HuH-7.5 (cell line): ENCODE results near the gene ZNF136.

Experiments used
- DNase-seq: peaks from one replicate; pipeline ENCODE4 v3.0.0; 2011; ENCODE audit warnings: low spot score

ZNF136 gene

DNA sequence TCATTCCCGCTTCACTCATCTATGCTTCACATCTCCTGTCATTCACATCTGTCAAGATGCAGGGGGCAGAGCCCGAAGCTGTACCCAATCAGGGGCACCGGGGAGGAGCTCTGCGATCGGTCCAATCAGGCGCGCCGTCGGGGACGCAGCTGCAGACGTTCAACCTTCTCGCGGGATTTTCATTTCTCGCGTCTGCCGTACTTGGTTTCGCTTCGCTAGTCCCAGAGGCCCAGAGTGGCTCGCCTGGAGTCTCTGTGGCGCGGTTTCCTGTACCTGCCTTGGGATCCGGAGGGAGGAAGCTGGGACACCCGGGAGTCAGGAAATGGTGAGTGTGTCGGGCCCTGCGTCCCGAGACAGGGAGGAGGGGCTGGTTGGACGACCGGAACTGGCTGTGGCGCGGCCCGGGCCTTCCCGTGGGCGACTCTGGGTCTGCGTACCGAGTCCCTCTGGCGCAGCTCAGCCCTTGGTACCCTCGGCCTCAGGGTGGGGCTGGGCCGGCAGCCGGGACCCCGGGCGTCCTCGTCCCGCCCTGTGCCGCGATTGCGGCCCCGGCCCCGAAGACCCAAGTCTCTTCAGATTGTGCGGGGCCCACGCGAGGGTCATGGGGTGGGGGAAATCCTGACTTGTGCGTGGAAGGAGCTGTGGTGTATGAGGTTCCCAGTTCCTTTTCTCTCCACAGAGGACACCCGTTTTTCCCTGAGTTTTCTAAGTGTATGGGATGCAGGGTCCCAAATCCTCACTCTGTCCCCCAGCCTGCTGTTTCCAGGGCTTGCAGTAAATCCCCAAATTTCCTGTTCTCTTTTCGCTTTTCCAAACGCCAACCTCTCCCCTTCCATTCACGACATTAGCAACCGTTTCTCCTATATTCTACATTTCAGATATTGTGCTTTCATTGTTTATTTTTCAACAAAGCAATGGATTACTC, at the start of gene ZNF136:
TSS of gene ZNF136 (plus strand) at position 215 of the 925 bp plus-strand sequence. CDS start at position 323, 108 bp downstream.
- DNase-seq = peak; percentile 97

DNA sequence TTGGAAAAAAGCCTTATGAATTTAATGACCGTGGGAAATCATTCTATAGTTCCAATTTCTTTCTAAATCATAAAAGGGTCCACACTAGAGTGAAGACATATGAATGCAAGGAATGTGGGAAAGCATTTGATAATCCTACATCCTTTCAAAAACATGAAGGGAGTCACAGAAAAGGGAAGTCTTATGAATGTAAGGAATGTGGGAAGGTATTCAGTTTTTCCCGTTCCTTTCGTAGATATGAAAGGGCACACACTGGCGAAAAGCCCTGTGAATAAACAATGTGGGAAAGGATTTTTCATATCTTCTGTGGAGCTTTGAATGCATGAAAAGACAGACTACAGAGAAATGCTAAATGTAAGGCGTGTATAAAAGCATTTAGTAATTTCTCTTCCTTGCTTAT, 49.8 kb upstream of the ZNF136 start:
- DNase-seq = no peak

DNA sequence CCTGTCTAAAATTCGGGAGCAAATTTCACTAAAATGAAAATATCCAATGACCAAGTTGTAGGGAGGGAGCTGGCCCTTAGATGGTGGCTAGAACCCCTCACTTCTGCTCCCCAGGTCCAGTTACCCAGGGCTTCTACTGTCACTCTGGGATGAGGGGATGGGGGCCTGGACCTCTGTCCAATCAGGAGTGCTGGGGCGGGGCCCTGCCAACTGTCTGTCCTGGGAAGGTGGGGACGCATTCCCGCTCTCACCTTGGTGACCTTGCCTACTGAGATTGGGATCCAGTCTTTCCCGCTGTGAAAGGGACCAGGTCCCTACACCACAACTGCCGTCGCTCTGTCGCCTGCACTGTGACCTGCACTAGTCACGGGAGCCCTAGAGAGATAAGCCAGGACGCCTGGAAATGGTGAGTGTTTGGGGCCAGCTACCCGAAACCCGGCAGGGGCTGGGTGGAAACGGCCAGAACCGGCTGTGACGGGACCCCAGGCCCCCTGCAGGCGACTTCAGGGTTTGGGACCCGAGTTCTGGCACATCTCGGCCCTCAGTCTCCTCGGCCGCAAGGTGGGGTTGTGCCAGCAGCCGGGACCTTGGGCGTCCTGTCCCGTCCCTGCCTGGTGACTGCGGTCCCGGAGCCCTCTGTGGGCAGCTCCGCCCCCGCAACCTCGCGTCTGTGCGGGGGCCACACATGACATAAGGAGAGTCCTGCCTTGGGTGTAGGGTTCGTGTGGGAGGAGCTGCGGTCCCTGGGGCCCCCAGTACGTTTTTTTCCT, 45.5 kb upstream of the ZNF136 start:
- DNase-seq = no peak

DNA sequence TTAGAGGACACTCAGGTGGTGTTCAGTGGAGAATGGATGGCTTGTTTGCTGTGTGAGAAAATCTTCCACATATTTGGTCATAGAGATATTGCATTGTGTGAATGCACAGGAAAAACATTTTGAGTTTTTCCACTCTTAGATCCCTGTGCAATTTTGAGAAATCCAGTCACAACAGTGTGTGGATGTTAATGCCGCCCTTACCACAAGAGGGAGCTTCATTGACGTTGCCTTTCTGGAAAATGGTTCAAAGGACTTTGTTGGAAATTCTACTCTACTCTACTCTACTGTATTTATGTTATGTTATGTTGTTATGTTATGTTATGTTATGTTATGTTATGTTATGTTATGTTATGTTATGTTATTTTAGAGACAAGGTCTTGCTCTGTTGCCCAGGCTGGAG, 36.2 kb upstream of the ZNF136 start:
- peak; percentile 22 for DNase-seq

DNA sequence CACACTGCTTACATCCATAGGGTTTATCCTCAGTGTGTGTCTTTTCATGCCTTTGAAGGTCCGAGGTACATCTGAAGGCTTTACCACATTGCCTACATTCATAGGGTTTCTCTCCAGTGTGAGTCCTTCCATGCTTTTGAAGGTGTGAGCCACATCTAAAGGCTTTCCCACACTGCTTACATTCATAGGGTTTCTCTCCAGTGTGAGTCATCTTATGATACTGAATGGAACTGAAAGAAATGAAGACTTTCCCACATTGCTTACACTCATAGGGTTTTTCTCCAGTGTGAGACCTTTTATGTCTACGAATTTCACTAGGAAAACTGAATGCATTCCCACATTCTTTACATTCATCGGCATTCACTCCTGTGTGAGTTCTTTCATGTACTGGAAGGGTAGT, 29.8 kb upstream of the ZNF136 start:
- no peak for DNase-seq

DNA sequence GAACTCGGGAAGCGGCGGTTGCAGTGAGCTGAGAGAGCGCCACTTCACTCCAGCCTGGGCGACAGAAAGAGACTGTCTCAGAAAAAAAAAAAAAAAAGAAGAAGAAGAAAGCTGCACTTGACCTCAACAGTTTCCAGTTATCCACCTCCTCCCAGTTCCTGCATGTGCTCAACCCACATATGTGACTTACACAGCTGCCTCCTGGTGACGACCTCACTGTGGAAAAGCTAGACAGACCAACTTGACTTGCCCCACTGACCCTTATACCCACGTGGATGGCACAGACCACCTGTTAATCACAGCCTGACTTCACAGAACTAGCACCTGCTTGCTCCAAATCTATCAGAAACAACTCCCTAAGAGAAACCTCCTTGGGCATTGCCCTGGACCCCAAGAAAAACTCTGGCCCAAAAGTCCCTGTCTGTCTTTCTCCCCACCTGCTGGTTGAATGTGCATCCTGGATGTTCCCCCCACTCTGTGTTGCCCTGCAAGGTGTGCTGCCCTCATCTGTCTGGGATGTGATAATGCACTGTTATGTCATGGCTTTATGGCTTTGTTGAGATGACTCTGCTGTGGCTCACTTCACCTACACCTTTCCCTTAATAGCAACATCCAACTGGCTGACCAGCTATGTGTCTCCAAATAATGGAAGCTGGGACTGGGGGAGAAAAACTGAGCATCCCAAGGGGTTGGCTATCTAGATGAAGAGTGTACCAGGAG, 25.5 kb upstream of the ZNF136 start:
- DNase-seq = no peak

DNA sequence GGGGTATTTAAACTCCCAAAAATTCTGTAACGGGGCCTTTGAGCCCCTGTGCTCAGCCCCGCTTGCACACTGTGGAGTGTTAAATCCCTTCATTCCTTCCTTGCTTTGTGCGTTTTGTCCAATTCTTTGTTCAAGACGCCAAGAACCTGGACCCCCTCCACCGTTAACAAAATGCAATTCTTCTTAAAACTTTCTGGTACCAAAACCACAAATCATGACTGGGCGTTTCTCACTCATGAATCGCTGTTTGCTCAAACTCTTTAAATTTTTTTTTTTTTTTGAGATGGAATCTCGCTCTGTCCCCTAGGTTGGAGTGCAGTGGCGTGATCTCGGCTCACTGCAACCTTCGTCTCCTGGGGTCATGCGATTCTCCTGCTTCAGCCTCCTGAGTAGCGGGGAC, 23.6 kb upstream of the ZNF136 start:
- DNase-seq = no peak

DNA sequence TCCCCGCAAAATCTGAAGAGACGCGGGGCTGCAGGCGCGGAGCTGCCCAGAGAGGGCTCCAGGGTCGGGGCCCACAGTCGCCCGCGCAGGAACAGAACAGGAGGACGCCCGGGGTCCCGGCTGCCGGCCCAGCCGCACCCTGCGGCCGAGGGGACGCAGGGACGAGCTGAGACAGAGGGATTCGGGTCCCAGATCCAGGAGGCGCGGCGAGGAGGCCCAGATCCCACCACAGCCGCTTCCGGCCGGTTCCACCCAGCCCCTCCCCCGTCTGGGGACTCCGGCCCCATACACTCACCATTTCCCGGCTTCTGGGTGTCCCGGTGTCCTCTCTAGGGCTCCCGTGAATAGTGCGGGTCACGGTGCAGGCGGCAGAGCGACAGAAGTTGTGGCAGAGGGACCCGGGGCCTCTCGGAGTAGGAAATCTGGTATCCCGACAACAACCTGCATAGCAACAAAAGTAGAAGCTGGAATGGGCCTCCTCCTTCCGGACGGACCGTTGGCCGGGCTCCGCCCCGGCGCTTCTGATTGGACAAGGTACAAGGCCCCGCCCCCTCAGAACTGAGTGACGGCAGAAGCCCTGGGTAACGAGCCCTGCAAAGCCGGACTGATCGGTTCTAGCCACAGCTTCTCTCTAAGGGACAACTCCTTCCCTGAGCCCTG, 22.9 kb upstream of the ZNF136 start, which contains the start of gene ZNF20:
TSS of gene ZNF20 (minus strand) at position 466 of the 660 bp plus-strand sequence. CDS start at position 298, 168 bp downstream.
- DNase-seq = peak; percentile 93

DNA sequence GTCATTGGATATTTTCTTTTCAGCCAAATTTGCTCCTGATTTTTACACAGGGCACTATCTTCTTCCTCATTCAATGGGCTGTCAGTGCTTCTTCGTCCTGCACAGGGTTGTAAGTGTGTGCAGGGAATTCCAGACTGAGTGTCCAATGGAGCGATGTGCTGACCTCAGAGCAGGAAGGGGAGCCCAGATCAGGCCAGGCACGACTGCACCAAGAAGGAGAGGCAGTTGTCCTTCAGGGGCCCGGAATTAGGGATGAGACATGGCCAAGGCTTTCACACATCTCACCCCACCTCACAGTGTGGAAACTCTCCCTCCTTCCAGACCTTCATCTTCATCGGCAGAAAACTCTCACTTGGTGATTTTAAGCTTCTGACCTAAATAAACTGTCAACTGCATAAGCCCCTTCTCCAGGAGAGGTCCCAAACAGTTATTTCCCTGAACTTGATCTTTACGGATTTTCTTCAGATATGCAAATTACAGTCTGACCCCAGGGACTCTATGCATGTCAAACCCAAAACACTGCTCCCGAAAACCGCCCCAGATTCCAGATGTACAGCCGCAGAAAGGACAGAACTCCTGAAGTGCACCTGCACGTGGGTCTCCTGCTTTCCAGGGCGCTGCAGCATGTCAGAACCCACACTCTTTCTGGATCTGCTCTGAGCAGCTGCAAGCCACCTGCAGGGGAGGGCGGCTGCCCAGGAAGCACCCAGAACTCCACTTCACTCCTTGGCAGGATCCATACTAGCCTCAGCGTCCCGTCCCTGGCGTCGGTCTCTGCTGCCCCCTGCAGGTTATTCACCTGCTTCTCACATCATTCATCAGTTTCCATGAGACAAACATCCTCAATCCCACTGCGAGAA, 22.1 kb upstream of the ZNF136 start:
- DNase-seq = peak; percentile 66

DNA sequence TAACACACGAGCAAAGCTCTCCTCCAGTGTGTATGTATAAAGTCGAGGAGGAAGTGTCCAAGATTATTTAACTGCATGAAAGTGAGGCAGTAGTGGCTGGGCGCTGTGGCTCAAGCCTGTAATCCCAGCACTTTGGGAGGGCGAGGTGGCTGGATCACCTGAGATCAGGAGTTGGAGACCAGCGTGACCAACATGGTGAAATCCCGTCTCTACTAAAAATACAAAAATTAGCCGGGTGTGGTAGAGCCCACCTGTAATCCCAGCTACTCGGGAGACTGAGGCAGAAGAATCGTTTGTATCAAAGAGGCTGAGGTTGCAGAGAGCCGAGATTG, 21.5 kb upstream of the ZNF136 start:
- no peak for DNase-seq

DNA sequence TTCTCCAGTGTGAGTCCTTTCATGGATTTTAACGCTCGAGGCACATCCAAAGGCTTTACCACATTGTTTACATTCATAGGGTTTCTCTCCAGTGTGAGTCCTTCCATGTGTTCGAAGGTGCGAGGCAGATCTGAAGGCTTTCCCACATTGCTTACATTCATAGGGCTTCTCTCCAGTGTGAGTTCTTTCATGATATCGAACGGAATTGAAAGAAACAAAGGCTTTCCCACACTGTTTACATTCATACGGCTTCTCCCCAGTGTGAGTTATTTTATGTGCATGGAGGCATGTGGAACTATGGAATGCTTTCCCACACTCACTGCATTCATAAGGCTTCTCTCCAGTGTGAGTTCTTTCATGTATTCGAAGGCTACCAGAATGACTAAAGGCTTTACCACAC, 17.5 kb upstream of the ZNF136 start:
- DNase-seq = no peak

DNA sequence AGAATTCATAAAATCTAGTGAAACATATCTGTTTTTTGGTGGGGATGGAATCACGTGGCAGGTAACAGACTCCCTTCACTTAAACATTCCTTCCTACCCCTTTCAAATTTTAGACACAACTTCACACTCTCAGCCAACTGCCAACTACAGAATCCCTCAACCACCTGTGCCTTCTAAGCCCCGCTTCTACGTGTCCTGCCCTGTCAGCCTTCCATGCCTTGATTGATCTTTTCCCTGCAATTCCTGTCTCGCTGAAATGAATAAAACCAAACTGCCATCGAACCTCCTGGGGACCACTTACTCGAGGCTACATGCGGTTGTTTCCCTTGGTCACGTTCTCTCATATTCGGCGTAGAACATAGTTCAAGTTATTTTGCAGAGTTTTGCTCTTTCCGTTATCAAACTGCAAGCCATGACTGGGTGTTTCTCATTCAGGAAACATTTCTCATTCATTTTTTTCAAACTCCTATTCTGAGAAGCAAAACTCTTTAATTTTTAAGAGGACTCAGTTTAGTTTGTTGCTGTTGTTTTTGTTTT, 7.5 kb upstream of the ZNF136 start:
- no peak for DNase-seq

DNA sequence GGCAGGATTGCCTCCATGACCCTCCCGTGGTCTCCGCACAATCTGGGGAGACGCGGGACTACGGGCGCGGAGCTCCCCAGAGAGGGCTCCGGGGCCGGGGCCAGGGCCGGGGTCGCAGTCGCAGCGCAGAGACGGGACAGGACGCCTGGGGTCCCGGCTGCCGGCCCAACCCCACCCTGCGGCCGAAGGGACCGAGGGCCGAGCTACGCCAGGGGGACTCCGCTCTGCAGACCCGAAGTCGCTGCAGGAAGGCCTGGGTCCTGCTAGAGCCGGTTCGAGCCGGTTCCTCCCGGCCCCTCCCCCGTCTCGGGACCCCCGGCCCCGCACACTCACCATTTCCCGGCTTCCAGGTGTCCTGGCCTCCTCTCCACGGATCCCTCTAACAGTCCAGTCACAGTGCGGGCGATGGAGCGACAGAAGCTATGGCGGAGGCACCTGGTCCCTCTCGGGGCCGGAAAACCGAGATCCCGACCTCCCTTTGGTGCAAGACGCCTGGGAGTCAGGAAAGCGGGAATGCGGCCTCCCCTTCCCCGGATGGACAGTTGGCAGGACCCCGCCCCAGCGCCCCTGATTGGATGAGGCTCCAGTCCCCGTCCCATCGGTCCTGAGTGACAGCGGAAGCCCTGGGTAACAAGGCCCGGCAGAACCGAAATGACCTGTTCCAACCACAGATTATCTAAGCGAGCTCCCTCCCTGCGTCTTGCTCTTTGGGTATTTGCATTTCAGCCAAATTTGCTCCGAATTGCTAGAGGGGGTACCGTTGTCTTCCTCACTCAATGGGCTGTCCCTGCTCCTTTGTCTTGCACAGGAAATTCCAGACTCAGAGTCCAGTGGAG, 6.5 kb upstream of the ZNF136 start, which contains the start of gene ZNF625:
TSS of gene ZNF625 (minus strand) at position 512 of the 836 bp plus-strand sequence. CDS start at position 336, 176 bp downstream.
- peak; percentile 91 for DNase-seq

DNA sequence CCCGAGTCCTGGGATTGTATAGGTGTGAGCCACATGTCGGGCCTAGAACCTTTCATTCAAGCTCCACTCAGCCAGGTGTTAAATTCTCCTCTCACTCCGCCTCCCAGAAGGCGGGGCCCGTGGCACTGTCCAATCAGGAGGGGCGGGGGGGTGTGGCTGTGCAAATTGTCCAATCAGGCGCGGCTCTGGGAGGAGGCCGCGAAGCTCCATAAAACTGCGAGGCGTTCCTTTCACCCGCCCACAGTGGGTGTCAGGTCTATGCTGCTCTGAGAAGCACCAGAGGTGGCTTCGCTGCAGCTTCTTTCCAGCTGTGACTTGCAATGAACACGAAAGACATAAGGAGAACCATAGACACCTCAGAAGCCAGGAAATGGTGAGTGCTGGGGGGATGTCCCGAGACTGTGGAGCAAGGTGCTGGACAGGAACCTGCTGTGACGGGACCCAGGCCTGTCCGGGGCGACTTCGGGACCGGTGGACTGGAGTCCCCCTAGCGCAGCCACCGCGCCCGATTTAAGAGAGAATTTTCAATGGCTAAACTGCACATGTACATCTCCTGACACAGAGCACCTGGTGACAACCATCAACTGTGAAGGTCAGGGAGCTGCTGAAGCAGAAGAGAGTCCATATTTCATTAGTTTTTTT, 3.0 kb upstream of the ZNF136 start:
- DNase-seq = no peak

DNA sequence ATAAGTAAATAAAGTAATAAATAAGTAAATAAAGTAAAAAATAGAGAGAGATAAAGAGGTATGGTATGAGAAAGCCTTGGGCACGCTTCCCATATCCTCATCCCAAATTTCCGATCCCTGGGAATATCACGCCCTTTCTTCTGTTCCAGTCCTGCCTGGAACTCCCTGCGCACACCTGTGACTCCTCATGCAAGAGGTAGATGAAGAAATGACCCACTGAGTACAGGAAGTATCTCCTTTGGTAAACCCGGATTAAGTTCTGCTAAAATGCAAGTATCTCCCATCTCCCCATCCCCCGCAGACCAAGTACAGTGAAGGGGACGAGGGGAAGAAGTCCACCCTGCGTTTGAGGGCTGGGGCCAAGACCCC, 399 bp upstream of the ZNF136 start:
- no peak for DNase-seq

DNA sequence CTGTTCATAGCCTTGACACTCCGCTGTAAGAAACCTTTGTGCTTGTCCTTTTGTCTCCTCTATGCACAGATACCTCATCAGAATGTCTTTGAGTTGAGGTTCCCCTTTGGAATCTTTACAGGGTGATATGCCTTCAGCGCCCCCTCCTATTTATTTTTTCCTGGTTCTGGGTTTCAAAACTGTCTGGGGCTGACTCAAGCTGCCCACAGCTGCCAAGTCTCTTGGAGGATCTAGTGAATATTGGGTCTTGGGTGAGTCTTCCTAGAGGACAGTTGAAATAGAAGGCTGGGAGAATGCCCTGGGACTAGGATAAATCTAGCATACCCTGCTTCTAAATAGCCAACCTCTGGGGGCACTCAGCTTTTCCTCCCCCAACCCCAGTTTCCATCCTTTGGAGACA, 930 bp downstream of the ZNF136 start:
- DNase-seq = peak; percentile 26

DNA sequence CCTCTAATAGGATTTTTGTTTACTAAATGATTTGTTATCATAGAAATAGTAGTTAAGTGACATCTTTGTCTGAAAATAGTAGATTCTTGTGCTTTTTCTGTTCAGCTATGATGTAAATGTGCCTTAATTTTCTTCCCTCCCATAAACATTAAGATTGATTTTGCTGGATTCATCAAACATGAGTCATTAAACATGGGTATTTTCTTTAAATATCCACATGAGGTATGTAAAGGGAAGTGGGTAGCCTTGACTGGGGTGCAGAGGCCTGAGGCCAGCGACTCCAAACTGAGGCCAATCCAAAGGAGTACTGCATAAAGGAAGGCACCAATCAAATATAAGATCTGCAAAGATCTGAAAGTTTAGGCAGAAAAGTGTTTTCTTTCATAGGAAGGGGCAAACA, 3.7 kb downstream of the ZNF136 start:
- no peak for DNase-seq

DNA sequence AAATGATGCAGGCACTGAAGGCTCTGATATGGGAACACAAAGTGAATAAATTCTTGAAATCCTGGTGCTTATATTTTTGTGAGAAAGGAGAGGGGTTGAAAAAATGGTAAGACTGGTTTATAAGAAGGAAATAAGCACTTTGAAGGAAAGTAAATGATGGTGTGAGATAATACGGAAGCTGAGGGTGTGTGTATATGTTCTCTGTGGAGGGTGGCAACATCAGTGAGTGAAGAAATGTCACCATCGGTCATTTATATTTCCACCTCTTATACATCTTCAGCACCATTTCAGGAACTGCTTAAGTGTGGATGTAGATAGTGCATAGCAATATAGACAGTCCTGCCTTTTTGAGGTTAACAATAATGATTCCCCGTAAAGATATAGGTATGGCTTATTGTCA, 17.5 kb downstream of the ZNF136 start:
- DNase-seq = no peak

DNA sequence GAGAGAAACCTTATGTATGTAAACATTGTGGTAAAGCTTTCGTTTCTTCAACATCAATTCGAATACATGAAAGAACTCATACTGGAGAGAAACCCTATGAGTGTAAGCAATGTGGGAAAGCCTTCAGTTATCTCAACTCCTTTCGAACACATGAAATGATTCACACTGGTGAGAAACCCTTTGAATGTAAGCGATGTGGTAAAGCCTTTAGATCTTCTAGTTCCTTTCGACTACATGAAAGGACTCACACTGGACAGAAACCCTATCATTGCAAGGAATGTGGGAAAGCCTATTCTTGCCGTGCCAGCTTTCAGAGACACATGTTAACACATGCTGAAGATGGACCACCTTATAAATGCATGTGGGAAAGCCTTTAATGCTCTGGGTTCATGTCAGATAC, 24.7 kb downstream of the ZNF136 start:
- DNase-seq = no peak
